ENCODE measurements around the gene TMEM123.

DNA sequence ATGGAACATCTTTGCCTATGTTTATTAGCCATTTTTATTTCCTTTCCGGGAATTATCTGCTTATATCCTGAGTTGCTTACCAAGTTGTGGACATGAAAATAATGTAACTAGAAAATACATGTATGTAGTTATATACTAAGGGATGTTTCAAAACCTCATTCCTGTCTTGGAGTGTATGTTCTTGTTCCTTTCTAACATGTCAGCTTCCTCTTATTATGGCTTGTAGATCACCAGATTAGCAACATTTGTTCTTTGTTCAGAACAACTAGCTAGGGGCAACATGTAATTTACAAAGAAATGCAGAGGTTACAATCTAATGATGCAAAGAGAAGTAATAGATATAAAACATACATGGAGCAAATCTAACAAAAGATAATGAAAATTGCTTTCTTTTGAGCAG, 13.1 kb upstream of the TMEM123 start:
- no peak for TF ChIP-seq POLR2A (IDR thresholded peaks at IDR 0.05; ENCODE audit: low read length)
- TF ChIP-seq GATA1 (IDR thresholded peaks at IDR 0.05; ENCODE audit: low read depth, low read length), result no peak
